Panc1 (cell line): ENCODE results near the gene DNAL1. TPM values are rescaled to one million over a fixed set of nuclear protein-coding genes. Genes with fewer than 3 reads are reported as not detected.

ENCODE experiments used
- ATAC-seq: fragments of 200-7000 bp; cut with Tn5 transposase; 2 replicates; pipeline ENCODE4 v1.9.1; 2020; ENCODE audit warnings: mild to moderate bottlenecking, moderate library complexity
- BruUV-seq: library from RNA; stranded (reverse); fragments of 400-500 nt; replicated peaks from 2 replicates; lab custom pipeline; 2021; lab: Mats Ljungman, UMichigan
- CTCF ChIA-PET: fragments of 300-600 bp; sonication (Branson Sonifier 250); formaldehyde crosslinking; loops from one replicate; lab custom pipeline; 2022; ENCODE audit warnings: antibody characterized with exemption; lab: Charles Lee
- POLR2A ChIA-PET: fragments of 300-600 bp; sonication (Branson Sonifier 250); formaldehyde crosslinking; loops from one replicate; lab custom pipeline; 2022; ENCODE audit warnings: antibody characterized with exemption; lab: Charles Lee
- DNase-seq: peaks from one replicate; pipeline ENCODE4 v3.0.0-alpha.2; 2010; ENCODE audit warnings: low read depth, low spot score
- H3K27ac ChIP-seq: 2 replicates; pipeline ENCODE4 v1.5.1; 2011; ENCODE audit warnings: mild to moderate bottlenecking, low read length, inconsistent platforms
- H3K27me3 ChIP-seq: fragments of 200-500 bp; sonication (Bioruptor generic); 2 replicates; pipeline ENCODE4 v1.6.0; 2014; ENCODE audit warnings: low read length, inconsistent platforms; ENCODE audit not compliant: control insufficient read depth, insufficient read depth
- H3K36me3 ChIP-seq: fragments of 200-500 bp; sonication (Bioruptor generic); 2 replicates; pipeline ENCODE4 v1.5.1; 2014; ENCODE audit warnings: inconsistent platforms, mild to moderate bottlenecking, low read length, moderate library complexity; ENCODE audit not compliant: control insufficient read depth, insufficient read depth
- H3K4me1 ChIP-seq: 2 replicates; pipeline ENCODE4 v1.5.1; 2011; ENCODE audit warnings: inconsistent platforms, mild to moderate bottlenecking, low read length, moderate library complexity; ENCODE audit not compliant: control insufficient read depth, insufficient read depth
- H3K4me3 ChIP-seq, 2 experiments: 2 replicates each; pipeline ENCODE4 v1.5.1; 2011 to 2012; ENCODE audit warnings: low read depth in 2 of 2, low read length in 2 of 2, mild to moderate bottlenecking in 2 of 2, inconsistent platforms in 1 of 2, moderate library complexity in 1 of 2
- H3K9me3 ChIP-seq: fragments of 200-500 bp; sonication (Bioruptor generic); 2 replicates; pipeline ENCODE4 v1.5.1; 2014; ENCODE audit warnings: low read depth, mild to moderate bottlenecking, inconsistent platforms, low read length, moderate library complexity; ENCODE audit not compliant: control insufficient read depth, insufficient read depth
- POLR2AphosphoS5 ChIP-seq: IDR thresholded peaks from 2 replicates; pipeline ENCODE4 v1.6.1; 2012; ENCODE audit warnings: mild to moderate bottlenecking, low read depth, low read length, moderate library complexity
- SIN3A ChIP-seq: IDR thresholded peaks from 2 replicates; pipeline ENCODE4 v1.6.1; 2012; ENCODE audit warnings: low read depth, mild to moderate bottlenecking, low read length, moderate library complexity, borderline replicate concordance; ENCODE audit not compliant: insufficient read depth
- TCF7L2 ChIP-seq: IDR thresholded peaks from 2 replicates; pipeline ENCODE4 v1.6.1; 2011; ENCODE audit warnings: mild to moderate bottlenecking, low read depth, low read length, inconsistent platforms
- in situ Hi-C: cut with HindIII; loops from 2 replicates; pipeline ENCODE4 v1.10.0; 2016; ENCODE audit warnings: low sequenced_read_pairs, low pct_unique_long_range_greater_than_20kb
- intact Hi-C: fragments of 100-400 bp; cut with micrococcal nuclease; formaldehyde crosslinking; loops from one replicate; pipeline ENCODE4 v1.10.0; 2022; ENCODE audit not compliant: unreplicated experiment
- total RNA-seq: library from RNA; stranded (reverse); gene quantifications from one replicate; pipeline ENCODE4 v1.2.1, GENCODE V29; 2021; ENCODE audit not compliant: unreplicated experiment
- TF ChIP-seq, protein P1 (sequence below): fragments of 450-650 bp; IDR thresholded peaks from 2 replicates; pipeline ENCODE4 v1.5.1; 2017; ENCODE audit warnings: mild to moderate bottlenecking
- TF ChIP-seq, protein P2 (sequence below), 2 experiments: IDR thresholded peaks; 2 replicates each; pipeline ENCODE4 v1.6.1; 2011 to 2012; ENCODE audit warnings: low read depth in 2 of 2, control low read depth in 1 of 2, low read length in 1 of 2, mild to moderate bottlenecking in 1 of 2, moderate library complexity in 1 of 2; ENCODE audit not compliant: insufficient read depth in 1 of 2

Gene DNAL1
- total RNA-seq, 1 experiment from 2014 or later = 15.2 TPM

DNA sequence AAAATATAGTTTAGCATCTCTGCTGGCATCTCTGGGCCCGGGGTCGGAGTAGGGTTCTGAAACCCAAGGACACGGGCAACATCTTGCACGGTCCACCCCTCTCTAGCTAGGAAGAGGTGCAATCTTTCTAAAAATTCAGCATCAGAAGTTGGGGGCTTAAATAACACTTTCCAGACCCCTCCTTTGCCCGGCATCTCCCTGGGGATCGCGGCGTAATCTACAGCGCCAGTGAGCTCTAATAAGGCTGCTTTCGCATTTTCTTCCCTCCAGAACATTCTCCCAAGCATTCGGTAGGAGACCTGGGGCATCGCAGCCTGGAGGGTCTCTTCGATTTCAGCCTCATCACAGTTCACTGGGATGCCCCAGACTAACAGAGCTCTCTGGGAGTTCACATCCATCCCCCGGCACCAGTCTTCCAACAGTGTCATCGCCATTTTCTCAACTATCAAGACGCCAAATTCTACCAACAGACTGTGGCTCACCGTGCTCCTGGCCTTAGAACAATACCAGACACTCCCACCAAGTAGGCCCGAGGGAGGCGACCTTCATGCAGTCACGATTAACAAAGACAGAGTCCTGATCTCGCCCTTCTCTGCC is 68.5 kb downstream of the DNAL1 start:
- TF ChIP-seq SIN3A (0 out of 2 replicates have a peak, but pooled peaks have one; percentile 23), TCF7L2 (no peak), POLR2AphosphoS5 (no peak)
- TF ChIP-seq, protein P1, sequence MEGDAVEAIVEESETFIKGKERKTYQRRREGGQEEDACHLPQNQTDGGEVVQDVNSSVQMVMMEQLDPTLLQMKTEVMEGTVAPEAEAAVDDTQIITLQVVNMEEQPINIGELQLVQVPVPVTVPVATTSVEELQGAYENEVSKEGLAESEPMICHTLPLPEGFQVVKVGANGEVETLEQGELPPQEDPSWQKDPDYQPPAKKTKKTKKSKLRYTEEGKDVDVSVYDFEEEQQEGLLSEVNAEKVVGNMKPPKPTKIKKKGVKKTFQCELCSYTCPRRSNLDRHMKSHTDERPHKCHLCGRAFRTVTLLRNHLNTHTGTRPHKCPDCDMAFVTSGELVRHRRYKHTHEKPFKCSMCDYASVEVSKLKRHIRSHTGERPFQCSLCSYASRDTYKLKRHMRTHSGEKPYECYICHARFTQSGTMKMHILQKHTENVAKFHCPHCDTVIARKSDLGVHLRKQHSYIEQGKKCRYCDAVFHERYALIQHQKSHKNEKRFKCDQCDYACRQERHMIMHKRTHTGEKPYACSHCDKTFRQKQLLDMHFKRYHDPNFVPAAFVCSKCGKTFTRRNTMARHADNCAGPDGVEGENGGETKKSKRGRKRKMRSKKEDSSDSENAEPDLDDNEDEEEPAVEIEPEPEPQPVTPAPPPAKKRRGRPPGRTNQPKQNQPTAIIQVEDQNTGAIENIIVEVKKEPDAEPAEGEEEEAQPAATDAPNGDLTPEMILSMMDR = no peak
- TF ChIP-seq, protein P2, sequence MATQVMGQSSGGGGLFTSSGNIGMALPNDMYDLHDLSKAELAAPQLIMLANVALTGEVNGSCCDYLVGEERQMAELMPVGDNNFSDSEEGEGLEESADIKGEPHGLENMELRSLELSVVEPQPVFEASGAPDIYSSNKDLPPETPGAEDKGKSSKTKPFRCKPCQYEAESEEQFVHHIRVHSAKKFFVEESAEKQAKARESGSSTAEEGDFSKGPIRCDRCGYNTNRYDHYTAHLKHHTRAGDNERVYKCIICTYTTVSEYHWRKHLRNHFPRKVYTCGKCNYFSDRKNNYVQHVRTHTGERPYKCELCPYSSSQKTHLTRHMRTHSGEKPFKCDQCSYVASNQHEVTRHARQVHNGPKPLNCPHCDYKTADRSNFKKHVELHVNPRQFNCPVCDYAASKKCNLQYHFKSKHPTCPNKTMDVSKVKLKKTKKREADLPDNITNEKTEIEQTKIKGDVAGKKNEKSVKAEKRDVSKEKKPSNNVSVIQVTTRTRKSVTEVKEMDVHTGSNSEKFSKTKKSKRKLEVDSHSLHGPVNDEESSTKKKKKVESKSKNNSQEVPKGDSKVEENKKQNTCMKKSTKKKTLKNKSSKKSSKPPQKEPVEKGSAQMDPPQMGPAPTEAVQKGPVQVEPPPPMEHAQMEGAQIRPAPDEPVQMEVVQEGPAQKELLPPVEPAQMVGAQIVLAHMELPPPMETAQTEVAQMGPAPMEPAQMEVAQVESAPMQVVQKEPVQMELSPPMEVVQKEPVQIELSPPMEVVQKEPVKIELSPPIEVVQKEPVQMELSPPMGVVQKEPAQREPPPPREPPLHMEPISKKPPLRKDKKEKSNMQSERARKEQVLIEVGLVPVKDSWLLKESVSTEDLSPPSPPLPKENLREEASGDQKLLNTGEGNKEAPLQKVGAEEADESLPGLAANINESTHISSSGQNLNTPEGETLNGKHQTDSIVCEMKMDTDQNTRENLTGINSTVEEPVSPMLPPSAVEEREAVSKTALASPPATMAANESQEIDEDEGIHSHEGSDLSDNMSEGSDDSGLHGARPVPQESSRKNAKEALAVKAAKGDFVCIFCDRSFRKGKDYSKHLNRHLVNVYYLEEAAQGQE (IDR thresholded peaks at IDR 0.05; ENCODE audit: insufficient read depth in 1 of 2, low read depth in 2 of 2, low read length in 1 of 2) = no peak
- TSS peak; percentile 57 for BruUV-seq
- DNase-seq (no peak), ATAC-seq (no peak)
- peaks cover 23% of the 10 kb centered on the region for H3K4me1 ChIP-seq
- CTCF ChIA-PET = interaction anchor here (0.6 kb wide), 1 partner anchor 130 kb away, joined by 3 read pairs; no protein-coding TSS in a partner anchor
- intact Hi-C loops = no loop called here
- POLR2A ChIA-PET = interaction anchor here (0.6 kb wide), 1 partner anchor 85 kb away, joined by 3 read pairs; no protein-coding TSS in a partner anchor
- H3K27ac ChIP-seq = peak overlapping the region; percentile 82
- no peaks in the 10 kb centered on the region for H3K9me3 ChIP-seq
- H3K4me3 ChIP-seq = peak overlapping the region; percentile 69 to 88
- in situ Hi-C loops = no loop called here
- peaks cover 4% of the 10 kb centered on the region; the same call in 1 of the 2 replicates for H3K36me3 ChIP-seq
- no peaks in the 10 kb centered on the region for H3K27me3 ChIP-seq

DNA sequence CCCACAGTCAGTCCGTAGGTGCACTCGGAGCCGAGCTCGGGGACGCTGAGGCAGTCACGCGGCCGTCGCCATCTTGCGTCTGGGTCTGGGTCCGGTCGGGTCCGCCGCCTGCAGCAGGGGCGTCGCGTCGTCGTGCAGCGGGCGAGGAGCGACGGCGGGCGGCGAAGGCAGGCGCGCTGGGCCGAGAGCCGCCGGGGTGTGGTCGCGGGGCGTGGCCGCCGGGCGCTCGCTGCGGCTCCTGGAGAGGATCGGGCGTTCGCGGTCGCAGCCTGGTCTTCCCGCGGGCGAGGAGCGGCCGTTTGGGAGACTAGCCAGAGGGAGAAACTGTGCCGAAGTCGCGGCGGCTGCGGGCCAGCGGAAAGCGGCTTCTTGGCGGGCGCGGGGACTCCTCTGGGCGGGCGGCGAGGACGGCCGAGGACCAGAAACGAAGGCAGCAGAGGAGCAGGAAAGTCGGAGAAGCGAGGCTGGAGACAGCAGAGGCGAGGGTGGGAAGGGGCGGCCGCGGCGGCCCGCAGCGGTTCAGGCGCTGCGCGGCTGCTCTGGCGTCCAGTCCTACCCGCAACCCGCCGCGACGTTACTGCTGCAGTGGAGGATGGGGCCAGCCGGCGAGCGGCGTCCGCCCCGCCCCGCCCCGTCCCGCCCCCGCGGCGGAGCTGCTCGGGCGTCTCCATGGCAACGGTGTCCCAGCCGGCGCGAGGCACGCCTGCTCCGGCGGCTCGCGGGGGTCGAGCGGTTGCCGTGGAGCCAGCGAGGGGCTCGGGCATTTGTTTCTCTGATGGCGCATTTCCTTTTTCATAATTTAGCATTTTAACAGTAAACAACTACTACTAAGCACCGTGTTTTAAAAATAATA is 69.2 kb downstream of the DNAL1 start, which contains the start of gene PNMA1:
Gene PNMA1, minus strand, starts transcription at position 582 of the 853 bp plus-strand sequence. CDS start 745 bp downstream, outside the sequence.
- peak within 1 kb of the TSS; percentile 82 for H3K27ac ChIP-seq
- peaks cover 4% of the 10 kb centered on the region; the same call in 1 of the 2 replicates for H3K36me3 ChIP-seq
- H3K4me1 ChIP-seq = peaks cover 23% of the 10 kb centered on the region
- ChIA-PET CTCF (no interaction called here), POLR2A (interaction anchor here (0.5 to 0.6 kb wide), 3 partner anchors 12 to 86 kb away, joined by 3 to 4 read pairs (median 3); no protein-coding TSS in a partner anchor)
- TF ChIP-seq TCF7L2 (no peak), SIN3A (peak; percentile 66; the same call in 1 of the 2 replicates), POLR2AphosphoS5 (peak; percentile 95)
- TF ChIP-seq, protein P2 (IDR thresholded peaks at IDR 0.05; ENCODE audit: insufficient read depth in 1 of 2, low read depth in 2 of 2, low read length in 1 of 2) = no peak
- TF ChIP-seq, protein P1 = no peak
- in situ Hi-C loops = no loop called here
- no peaks in the 10 kb centered on the region for H3K27me3 ChIP-seq
- intact Hi-C loops = no loop called here
- no TSS peak for BruUV-seq
- no peaks in the 10 kb centered on the region for H3K9me3 ChIP-seq
- ATAC-seq = peak; percentile 90
- peak within 1 kb of the TSS; percentile 69 to 88 for H3K4me3 ChIP-seq
- no peak for DNase-seq
